MCF 10A (cell line): ENCODE results near the gene TSSK6. TPM values are rescaled to one million over a fixed set of nuclear protein-coding genes. Genes with fewer than 3 reads are reported as not detected.

ENCODE experiments used
- BruUV-seq: library from RNA; stranded (reverse); fragments of 400-500 nt; replicated peaks from 2 replicates; lab custom pipeline; 2021; lab: Mats Ljungman, UMichigan
- CTCF ChIA-PET: fragments of 300-600 bp; sonication (Branson Sonifier 250); formaldehyde crosslinking; extraction: SDS; loops from one replicate; lab custom pipeline; 2021; ENCODE audit warnings: antibody characterized with exemption, inconsistent platforms; lab: Yijun Ruan, JAX
- POLR2A ChIA-PET: fragments of 300-600, 350-650 bp; sonication (Branson Sonifier 250); formaldehyde crosslinking; extraction: SDS; loops from one replicate; lab custom pipeline; 2020; ENCODE audit warnings: antibody characterized with exemption, inconsistent platforms; lab: Yijun Ruan, JAX
- DNase-seq: peaks from one replicate; pipeline ENCODE4 v3.0.0-alpha.2; 2018; ENCODE audit not compliant: unreplicated experiment
- H3K27ac Mint-ChIP-seq: one replicate; pipeline ENCODE4 v1.8.0; 2022; ENCODE audit warnings: mild to moderate bottlenecking, low read depth, mixed read lengths; ENCODE audit not compliant: unreplicated experiment
- H3K27me3 Mint-ChIP-seq: one replicate; pipeline ENCODE4 v1.8.0; 2022; ENCODE audit warnings: mixed read lengths; ENCODE audit not compliant: insufficient read depth, unreplicated experiment
- H3K36me3 Mint-ChIP-seq: one replicate; pipeline ENCODE4 v1.8.0; 2022; ENCODE audit warnings: mild to moderate bottlenecking, moderate library complexity, mixed read lengths; ENCODE audit not compliant: insufficient read depth, unreplicated experiment
- H3K4me1 Mint-ChIP-seq: one replicate; pipeline ENCODE4 v1.8.0; 2022; ENCODE audit warnings: mixed read lengths; ENCODE audit not compliant: insufficient read depth, unreplicated experiment
- H3K4me3 Mint-ChIP-seq: one replicate; pipeline ENCODE4 v1.8.0; 2022; ENCODE audit warnings: mild to moderate bottlenecking, moderate library complexity, mixed read lengths; ENCODE audit not compliant: unreplicated experiment
- H3K9me3 Mint-ChIP-seq: one replicate; pipeline ENCODE4 v1.8.0; 2022; ENCODE audit warnings: mixed read lengths; ENCODE audit not compliant: unreplicated experiment
- CTCF ChIP-seq: fragments of 200-600 bp; IDR thresholded peaks from one replicate; pipeline ENCODE4 v1.8.0; 2022; ENCODE audit warnings: antibody characterized with exemption, mild to moderate bottlenecking; ENCODE audit not compliant: unreplicated experiment
- intact Hi-C: fragments of 100-400 bp; cut with micrococcal nuclease; formaldehyde crosslinking; loops from 2 replicates; pipeline ENCODE4 v1.14.1; 2022
- total RNA-seq: library from RNA; stranded (reverse); gene quantifications from 2 replicates; pipeline ENCODE4 v1.2.3, GENCODE V29; 2022

The TSSK6 gene
- total RNA-seq, 1 experiment from 2014 or later, result 4.8 TPM

DNA sequence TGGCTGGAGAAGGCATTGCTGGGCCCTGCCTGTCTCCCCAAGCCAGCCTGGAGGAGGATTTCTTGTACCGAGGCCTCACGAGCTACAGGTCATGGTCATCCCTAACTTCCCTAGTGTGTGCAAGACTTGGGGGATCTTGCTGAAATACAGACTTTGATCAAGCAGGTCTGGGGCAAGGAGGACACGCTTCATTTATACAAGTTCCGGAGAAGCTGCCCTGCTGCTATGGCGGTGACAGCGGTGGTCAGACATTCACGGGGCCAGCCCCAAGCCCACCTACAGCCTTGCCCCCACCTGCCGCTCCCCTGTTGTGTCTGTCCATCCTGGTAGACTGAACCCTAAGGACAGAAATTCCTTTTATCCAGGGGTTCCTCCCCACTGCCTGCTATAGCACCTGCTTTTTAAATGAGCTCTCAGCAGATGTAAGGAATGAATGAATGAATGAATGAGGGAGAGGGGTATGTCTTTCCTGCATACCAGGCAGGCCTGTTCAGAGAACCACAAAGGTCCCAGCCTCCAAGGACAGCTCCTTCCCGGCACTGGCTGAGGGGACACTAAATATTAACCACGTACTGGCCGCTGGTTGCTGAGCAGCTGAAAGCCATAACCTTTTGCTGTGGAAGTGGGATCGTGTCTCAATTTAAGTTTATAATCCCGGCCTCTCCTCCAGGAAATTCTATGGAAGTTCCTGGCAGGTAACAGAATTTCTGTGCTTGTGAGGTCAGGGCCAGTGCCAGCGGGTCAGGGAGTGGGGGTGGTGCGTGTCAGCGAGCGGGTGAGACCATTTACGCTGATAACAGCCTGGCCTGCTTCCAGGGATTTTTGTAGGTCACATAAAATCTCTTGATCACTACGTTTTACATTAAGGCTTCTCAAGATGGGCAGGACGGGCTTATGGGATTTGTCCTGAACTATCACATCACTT is 27.1 kb downstream of the TSSK6 start:
- Mint-ChIP-seq H3K27me3 (no peaks in the 10 kb centered on the region), H3K36me3 (peaks cover 25% of the 10 kb centered on the region), H3K4me3 (no peak overlapping the region), H3K9me3 (no peaks in the 10 kb centered on the region), H3K27ac (peak overlapping the region; percentile 75), H3K4me1 (peaks cover 12% of the 10 kb centered on the region)
- TF ChIP-seq CTCF, result no peak
- intact Hi-C loops, result loop anchor here (5.0 kb wide), 1 partner anchor 81 kb away; the partner anchor contains the start of gene GATAD2A
- DNase-seq, result no peak
- no TSS peak for BruUV-seq
- CTCF ChIA-PET, result interaction anchor here (0.6 to 7.5 kb wide), 11 partner anchors 8 to 156 kb away, joined by 3 to 176 read pairs (median 4); partner anchors contain the start of genes GATAD2A and GMIP
- POLR2A ChIA-PET, result interaction anchor here (0.7 to 1.6 kb wide), 6 partner anchors 16 to 285 kb away, joined by 3 to 5 read pairs (median 4); partner anchors contain the start of genes NDUFA13, NR2C2AP and TSSK6

DNA sequence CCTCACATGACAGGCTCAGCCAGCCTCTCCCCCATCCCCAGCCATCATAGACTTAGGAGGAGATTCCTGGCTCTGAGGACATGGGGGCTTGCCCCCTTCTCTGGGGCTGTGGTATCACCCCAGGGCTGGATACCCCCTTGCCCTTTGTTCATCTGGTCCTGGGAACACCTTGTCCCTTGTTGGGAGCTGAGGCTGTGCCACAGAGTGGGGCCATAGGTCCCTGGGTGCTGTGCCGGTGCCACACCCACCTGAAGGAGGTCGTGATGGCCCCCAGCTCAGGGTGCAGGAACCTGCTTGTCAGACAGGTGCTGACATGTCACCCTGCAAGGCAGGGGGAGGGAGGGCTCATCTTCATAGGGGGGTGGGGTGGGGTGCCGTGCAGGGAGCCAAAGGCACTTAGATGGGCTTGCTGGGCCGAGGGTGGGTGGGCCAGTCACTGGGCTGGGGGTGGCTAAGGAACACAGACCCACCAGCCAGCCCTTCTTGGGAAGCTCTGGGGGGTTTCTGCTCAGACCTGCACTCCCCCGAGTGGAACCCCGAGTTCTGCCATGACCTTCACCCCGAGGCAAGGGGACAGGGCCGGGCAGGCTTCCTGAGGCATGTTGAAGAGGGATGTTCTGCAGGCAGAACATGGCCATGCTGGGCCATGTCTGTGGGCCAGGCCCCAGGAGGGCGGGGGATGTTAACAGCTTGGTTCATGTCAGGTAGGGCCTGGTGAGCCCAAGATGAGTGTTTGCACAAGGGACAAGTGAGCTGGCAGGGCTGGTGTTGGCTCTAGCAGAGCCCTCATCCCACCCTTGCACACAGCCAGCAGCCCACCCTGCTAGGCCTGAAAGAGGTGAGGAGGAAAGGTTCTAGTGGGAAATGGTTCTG is 28.0 kb downstream of the TSSK6 start:
- peak overlapping the region; percentile 67 for H3K27ac Mint-ChIP-seq
- no TSS peak for BruUV-seq
- no peak for TF ChIP-seq CTCF
- no peak for DNase-seq
- peaks cover 12% of the 10 kb centered on the region for H3K4me1 Mint-ChIP-seq
- CTCF ChIA-PET, result interaction anchor here (0.6 to 7.5 kb wide), 6 partner anchors 9 to 122 kb away, joined by 3 to 176 read pairs (median 4); no protein-coding TSS in a partner anchor
- POLR2A ChIA-PET, result interaction anchor here (0.8 kb wide), 1 partner anchor 102 kb away, joined by 4 read pairs; no protein-coding TSS in a partner anchor
- H3K36me3 Mint-ChIP-seq, result peaks cover 19% of the 10 kb centered on the region
- H3K9me3 Mint-ChIP-seq, result no peaks in the 10 kb centered on the region
- intact Hi-C loops, result loop anchor here (5.0 kb wide), 1 partner anchor 80 kb away; the partner anchor contains the start of gene GATAD2A
- H3K4me3 Mint-ChIP-seq, result no peak overlapping the region
- no peaks in the 10 kb centered on the region for H3K27me3 Mint-ChIP-seq

- DNase-seq, result no peak
- no TSS peak for BruUV-seq
- CTCF ChIA-PET, result interaction anchor here (0.6 to 7.5 kb wide), 5 partner anchors 8 to 121 kb away, joined by 3 to 176 read pairs (median 4); no protein-coding TSS in a partner anchor
- no peak overlapping the region for H3K27ac Mint-ChIP-seq
- intact Hi-C loops, result loop anchor here (5.0 kb wide), 1 partner anchor 79 kb away; the partner anchor contains the start of gene GATAD2A
- peaks cover 12% of the 10 kb centered on the region for H3K4me1 Mint-ChIP-seq
- H3K27me3 Mint-ChIP-seq, result no peaks in the 10 kb centered on the region
- no peak overlapping the region for H3K4me3 Mint-ChIP-seq
- peaks cover 25% of the 10 kb centered on the region for H3K36me3 Mint-ChIP-seq
- POLR2A ChIA-PET, result no interaction called here
- no peaks in the 10 kb centered on the region for H3K9me3 Mint-ChIP-seq
- TF ChIP-seq CTCF, result no peak
Observed at GRCh38 chr19:19486343-19487076, 28.8 kb downstream of the TSSK6 start.
